GM18867 (cell line): ENCODE results near the gene ZNF749.
A peak's percentile ranks its signal among the peaks of the same experiment; 100 is the strongest.

Experiments
- ATAC-seq: cut with Tn5 transposase; IDR thresholded peaks from one replicate; pipeline ENCODE4 v1.9.1; 2021; ENCODE audit warnings: mild to moderate bottlenecking, moderate library complexity; ENCODE audit not compliant: unreplicated experiment

ZNF749 gene

DNA sequence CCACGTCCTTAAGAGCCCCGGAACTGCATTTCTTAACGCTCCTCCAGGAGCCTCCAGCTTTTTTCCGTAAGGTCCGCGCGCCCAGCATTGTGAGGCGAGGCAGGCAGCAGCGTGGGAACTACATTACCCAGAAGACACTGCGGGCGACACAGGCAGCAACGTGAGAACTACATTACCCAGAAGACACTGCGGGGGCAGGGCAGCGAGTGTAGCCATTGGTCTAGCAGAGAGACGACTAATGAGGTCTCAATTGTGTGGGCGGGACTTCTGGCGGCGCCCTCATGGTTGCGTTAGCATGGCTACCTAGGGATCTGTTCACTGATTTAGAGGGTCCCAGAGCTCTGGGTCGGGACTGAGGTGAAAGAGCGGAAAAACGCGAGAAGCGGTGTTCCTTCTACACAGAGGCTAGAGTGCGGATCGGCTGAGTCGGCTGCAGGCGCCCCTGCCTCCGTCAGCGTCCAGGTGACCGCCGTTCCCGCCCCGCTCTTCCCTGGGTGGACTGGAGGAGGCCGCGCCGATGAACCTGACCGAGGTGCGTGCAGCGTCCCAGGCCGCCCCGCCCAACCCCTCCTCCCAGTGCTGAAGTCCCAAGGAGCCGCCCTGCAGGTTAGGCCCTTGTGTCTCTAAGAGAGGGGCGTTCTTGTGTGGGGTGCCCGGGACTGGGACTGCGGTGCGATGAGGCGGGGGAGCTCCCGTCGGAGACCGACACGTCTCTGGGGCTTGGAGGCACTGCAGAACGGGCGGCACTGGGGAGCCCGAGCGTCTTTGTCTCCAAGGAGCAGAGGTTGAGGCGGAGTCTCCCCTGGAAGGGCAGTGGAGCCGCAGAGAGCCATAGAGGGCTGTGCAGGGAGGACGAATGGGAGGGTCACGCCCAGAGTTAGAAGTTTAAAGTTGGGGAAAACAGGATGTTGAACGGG, at the start of gene ZNF749:
Gene ZNF749 (plus strand): TSS at position 264 of the 917 bp plus-strand sequence. CDS start 254 bp downstream, at position 518.
- ATAC-seq = peak; percentile 96

- ATAC-seq = no peak
These were observed 45.9 kb upstream of the ZNF749 start for GRCh38 chr19:57389194-57389729.

DNA sequence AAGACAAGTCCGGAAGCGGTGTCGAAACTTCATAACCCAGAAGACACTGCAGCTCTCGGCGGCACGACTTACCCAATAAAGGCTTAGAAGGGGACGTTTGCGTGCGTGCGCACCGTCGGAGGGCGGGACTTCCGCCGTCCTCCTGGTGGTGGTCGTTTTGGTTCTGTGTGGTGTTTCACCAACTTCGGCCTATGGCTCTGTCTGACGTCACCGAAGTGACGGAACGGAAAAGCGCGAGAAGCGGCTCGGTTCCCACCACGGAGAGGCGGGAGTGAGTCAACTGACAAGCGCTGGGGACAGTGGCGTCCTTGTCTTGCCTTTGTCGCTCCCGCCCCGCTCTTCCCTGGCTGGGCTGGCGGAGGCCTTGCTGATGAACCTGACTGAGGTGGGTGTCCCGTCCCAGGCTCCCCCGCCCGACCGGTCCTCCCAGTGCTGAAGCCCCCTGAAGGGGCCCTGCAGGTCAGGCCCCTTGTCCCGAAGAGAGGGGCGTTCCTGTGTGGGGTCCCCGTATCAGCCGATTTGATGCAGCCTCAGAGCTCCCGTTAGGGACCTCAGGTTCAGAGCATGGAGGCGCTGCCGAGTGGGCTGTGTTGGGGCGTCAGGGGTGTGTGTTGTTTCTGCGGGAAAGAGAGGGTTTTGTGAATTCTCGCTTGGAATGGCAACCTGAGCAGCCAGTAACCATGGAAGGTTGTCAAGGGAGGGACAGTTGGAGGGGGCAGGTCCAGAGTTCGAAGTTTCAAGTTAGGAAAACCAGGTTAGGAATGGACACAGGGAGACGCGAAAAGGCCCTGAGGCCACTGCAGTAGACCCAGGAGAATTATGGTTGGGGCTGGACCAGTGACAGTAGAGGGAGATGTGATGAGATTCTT, 45.2 kb upstream of the ZNF749 start, which contains the start of gene ZNF548:
Gene ZNF548 (plus strand): TSS at position 125 of the 869 bp plus-strand sequence. CDS start 246 bp downstream, at position 371.
- ATAC-seq = peak; percentile 94

DNA sequence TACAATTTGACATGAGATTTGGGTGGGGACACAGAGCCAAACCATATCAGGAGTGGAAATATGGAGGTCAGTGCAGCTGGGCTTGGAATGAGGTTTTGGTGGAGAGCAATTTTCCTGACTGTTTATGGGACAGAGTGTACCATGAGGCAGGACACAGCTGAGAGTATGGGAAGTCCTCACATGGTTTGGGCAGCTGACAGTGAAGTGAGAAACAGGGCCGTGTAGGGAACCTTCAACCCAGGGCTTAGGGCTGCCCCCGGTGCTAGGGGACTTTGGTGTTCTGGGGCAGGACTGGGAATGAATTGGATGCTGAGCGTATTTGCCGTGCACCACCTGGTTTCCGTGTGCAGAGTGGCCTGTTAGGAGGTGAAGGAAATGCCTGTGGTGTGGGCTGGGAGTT, 39.4 kb upstream of the ZNF749 start:
- no peak for ATAC-seq

DNA sequence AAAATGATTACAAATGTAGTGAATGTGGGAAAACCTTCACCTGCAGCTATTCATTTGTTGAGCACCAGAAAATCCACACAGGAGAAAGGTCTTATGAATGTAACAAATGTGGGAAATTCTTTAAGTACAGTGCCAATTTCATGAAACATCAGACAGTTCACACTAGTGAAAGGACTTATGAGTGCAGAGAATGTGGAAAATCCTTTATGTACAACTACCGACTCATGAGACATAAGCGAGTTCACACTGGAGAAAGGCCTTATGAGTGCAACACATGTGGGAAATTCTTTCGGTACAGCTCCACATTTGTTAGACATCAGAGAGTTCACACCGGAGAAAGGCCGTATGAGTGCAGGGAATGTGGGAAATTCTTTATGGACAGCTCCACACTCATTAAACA, 36.3 kb upstream of the ZNF749 start:
- ATAC-seq = no peak

DNA sequence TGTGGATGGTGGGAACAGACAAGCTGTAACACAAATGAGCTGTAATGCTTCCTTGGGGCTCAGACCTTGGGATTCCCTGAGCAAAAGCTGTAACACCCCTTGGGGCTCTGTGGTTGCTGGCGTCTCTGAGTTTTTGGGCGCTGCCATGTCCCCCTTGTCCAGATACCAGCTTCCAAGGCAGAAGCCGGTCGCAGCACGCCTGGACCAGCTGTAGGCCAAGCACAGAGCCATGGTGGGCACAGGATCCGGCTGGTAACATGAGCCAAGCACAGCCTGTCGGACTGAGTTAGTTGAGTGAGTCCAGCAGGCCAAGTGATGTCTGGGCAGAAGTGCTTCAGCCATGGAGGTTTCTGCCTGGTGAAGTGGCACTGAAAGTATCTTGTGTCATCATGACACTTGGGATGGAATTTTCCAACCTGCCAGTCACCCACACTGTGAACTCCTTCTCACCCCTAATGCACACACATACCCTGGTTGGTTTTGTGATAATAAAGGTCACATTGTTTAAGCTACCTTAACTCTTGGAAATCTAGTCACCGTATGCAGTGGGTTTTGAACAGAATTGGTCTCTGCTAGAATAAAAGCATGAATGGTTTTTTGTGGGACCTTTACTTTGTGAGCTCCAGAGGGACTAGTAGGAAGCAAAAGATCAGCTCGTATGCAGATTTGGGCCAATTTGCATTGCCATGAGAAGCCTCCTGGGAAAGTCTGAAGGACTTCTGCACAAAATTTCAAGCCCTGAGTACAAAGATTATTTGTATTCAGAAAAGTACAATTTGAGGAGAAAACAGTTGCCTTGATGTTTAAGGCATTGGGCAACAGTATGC, 31.2 kb upstream of the ZNF749 start:
- no peak for ATAC-seq

- no peak for ATAC-seq
These were observed 28.5 kb upstream of the ZNF749 start for GRCh38 chr19:57406516-57407123.

DNA sequence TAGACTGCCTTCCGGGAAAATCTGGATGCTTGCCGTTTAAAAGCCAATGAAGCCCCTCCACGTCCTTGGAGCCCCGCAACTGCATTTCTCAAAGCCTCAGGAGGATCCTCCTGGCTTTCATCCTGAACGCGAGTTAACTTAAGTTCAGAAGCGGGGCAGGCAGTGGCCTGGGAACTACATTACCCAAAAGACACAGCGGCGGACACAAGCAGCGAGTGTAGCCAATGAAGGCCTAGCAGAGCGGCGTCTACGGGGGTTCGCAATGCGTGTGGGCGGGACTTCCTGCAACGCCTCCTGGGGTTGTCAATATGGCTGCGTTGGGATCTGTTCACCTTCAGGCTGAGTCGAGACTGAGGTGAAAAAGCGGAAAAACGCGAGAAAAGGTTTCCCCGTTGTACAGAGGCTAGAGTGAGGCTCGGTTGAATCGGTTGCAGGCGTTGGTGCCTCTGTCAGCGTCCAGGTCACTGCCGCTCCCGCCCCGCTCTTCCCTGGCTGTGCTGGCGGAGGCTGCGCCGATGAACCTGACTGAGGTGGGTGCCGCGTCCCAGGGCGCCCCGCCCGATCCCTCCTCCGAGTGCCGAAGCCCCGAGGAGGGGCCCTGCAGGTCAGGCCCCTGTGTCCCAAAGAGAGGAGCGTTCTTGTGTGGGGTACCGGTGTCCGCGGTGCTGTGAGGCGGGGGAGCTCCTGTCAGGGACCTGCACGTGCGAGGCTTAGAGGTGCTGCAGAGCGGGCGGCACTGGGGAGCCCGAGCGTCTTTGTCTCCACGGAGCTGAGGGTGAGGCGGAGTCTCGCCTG, 24.1 kb upstream of the ZNF749 start, which contains the start of gene ZNF17:
Gene ZNF17 (plus strand): TSS at position 285 of the 795 bp plus-strand sequence. CDS start 2,455 bp downstream, outside the sequence.
- ATAC-seq = peak; percentile 99

GRCh38 chr19:57419439-57419838, 15.7 kb upstream of the ZNF749 start:
- ATAC-seq = no peak

DNA sequence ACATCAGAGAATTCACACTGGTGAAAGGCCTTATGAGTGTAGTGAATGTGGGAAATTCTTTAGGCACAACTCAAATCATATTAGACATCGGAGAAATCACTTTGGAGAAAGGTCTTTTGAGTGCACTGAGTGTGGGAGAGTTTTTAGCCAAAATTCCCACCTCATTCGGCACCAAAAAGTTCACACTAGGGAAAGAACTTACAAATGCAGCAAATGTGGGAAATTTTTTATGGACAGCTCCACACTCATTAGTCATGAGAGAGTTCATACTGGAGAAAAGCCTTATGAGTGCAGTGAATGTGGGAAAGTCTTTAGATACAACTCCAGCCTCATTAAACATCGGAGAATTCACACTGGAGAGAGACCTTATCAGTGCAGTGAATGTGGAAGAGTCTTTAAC, 14.1 kb upstream of the ZNF749 start:
- no peak for ATAC-seq

DNA sequence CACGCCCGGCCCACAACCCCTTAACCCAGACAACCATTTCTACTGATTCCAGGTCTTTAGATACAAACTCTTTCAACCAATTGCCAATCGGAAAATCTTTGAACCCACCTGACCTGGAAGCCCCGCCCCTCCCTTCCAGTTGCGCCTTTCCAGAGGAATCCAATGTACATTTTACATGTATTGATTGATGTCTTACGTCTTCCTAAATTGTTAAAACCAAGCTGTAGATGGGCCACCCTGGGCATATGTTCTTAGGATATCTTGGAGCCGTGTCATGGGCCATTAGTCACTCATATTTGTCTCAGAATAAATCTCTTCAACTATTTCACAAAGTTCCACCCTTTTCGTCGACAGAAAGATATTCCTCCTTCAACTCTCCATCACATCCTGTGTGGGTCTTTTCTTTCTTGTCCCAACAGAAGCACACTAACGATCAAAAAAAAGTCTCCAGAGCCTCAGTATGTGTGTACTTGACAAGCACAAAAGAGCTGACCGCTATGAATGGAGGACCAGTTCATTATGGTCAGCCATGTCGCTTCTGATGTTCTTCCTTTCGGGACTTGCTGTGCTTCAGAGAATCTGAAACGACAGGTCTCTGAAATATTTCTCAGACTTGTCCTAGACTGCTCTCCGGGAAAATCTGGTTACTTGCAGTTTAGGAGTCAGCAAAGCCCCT, 601 bp upstream of the ZNF749 start:
- peak; percentile 17 for ATAC-seq

DNA sequence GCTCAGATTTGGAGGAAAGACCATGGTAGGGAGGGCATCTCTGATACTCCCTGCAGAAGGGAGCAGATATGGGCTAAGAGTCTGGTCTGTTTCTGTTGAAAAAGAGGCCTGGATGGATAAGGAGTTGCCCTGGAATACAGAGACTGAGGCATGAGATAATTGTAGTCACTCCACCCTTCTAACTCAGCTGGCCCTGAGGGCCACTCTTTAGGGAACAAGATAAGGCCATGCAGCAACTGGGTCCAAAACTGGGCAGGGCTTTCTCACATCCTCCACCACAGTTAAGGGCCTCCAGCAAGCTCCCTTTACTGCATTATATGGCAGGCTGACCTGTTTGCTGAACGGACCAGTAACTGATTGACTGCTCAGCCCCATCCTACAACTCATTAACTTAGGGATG, 1.3 kb downstream of the ZNF749 start:
- no peak for ATAC-seq

- ATAC-seq = no peak
These were observed 2.8 kb downstream of the ZNF749 start for GRCh38 chr19:57437931-57438330.

DNA sequence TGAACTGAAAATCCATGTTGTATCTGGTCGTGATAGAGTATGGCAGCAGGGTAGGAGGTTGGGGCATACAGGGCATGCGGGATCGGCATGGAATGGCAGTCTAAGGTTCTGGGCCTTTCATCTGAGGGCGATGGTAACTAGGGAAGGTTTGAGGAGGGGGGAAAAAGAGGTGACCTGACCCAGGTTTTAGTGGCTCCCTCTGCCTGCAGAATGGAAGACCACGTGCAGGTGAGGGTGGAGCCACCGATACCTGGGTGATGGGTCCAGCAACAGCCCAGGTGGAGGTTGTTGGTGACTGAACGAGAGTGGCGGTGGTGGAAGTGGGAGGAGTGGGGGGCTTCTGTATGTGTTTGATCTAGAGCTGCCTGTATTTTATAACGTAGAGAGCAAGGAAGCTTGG, 3.8 kb downstream of the ZNF749 start:
- no peak for ATAC-seq

- no peak for ATAC-seq
These were observed 7.0 kb downstream of the ZNF749 start for GRCh38 chr19:57441979-57442752.

- no peak for ATAC-seq
These were observed 8.1 kb downstream of the ZNF749 start for GRCh38 chr19:57443121-57443696.

DNA sequence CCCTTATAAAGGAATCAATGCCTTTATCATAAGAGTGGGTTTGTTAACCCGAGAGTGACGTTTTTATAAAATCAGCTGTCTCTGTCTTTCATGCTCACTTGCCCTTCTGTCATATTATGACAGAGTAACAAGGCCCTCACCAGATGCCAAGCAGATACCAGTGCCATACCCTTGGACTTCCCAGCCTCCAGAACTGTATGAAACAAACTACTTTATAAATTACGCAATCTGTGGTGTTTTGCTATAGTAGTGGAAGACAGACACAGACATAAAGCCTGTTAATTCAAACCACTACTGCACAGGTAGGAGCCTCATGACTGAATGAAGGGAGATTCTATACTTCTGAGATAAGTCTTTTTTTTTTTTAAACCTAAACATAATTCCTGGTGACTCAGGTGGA, 17.2 kb downstream of the ZNF749 start:
- no peak for ATAC-seq
